NB4 (cell line): ENCODE data around the gene PMPCA.

Source experiments
- CTCF ChIP-seq: IDR thresholded peaks from one replicate; pipeline ENCODE4 v1.5.1; 2012; ENCODE audit warnings: low read depth, low read length
- POLR2A ChIP-seq: IDR thresholded peaks from 2 replicates; pipeline ENCODE4 v1.6.1; 2011; ENCODE audit warnings: mild to moderate bottlenecking; ENCODE audit not compliant: insufficient read length; ENCODE audit errors: extremely low read depth

DNA sequence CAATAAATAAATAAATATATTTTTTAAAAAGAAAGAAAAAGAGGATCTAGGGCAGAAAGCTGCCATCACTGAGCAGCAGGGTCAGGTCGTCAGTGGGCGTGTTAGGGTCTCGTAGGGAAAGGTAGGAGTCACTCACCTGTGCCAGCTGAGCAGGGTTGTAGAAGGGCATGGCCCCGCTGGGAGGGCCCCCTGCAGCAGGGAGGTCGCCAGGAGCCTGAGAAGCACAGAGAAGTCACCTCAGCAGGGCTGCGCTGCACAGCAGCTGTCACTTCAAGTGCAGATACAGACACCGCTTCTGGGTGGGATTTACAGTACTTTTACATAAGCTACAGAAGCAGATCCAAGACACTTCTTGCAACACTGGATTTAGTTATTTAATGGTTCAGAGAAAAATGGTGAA lies 33.2 kb downstream of the PMPCA start:
- TF ChIP-seq CTCF = no peak
- no peak for TF ChIP-seq POLR2A
